GM13976 (cell line): Measurements from ENCODE around the gene MED10.

Experiments
- DNase-seq: peaks from one replicate; pipeline ENCODE4 v3.0.0; 2012; ENCODE audit warnings: low spot score
- in situ Hi-C: fragments of 300-500 bp; cut with MboI; formaldehyde crosslinking; loops from one replicate; pipeline ENCODE4 v1.12.0; 2022; ENCODE audit warnings: low sequenced_read_pairs, mixed read lengths, inconsistent platforms; ENCODE audit not compliant: unreplicated experiment
- TF ChIP-seq, protein P1 (sequence below): IDR thresholded peaks from 2 replicates; pipeline ENCODE4 v1.5.1; 2012; ENCODE audit warnings: borderline replicate concordance, mild to moderate bottlenecking; ENCODE audit not compliant: insufficient read depth; ENCODE audit errors: extremely low read depth, missing control alignments, control extremely low read depth

MED10 gene

GRCh38 chr5:6347165-6347564 lies 31.2 kb downstream of the MED10 start:
- TF ChIP-seq, protein P1, sequence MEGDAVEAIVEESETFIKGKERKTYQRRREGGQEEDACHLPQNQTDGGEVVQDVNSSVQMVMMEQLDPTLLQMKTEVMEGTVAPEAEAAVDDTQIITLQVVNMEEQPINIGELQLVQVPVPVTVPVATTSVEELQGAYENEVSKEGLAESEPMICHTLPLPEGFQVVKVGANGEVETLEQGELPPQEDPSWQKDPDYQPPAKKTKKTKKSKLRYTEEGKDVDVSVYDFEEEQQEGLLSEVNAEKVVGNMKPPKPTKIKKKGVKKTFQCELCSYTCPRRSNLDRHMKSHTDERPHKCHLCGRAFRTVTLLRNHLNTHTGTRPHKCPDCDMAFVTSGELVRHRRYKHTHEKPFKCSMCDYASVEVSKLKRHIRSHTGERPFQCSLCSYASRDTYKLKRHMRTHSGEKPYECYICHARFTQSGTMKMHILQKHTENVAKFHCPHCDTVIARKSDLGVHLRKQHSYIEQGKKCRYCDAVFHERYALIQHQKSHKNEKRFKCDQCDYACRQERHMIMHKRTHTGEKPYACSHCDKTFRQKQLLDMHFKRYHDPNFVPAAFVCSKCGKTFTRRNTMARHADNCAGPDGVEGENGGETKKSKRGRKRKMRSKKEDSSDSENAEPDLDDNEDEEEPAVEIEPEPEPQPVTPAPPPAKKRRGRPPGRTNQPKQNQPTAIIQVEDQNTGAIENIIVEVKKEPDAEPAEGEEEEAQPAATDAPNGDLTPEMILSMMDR = no peak
- in situ Hi-C loops = no loop called here
- no peak for DNase-seq

GRCh38 chr5:6344593-6344989 lies 33.8 kb downstream of the MED10 start:
- TF ChIP-seq, protein P1 = no peak
- DNase-seq = no peak
- in situ Hi-C loops = no loop called here

GRCh38 chr5:6343951-6344592 lies 34.3 kb downstream of the MED10 start:
- TF ChIP-seq, protein P1 = no peak
- in situ Hi-C loops = no loop called here
- DNase-seq = no peak

DNA sequence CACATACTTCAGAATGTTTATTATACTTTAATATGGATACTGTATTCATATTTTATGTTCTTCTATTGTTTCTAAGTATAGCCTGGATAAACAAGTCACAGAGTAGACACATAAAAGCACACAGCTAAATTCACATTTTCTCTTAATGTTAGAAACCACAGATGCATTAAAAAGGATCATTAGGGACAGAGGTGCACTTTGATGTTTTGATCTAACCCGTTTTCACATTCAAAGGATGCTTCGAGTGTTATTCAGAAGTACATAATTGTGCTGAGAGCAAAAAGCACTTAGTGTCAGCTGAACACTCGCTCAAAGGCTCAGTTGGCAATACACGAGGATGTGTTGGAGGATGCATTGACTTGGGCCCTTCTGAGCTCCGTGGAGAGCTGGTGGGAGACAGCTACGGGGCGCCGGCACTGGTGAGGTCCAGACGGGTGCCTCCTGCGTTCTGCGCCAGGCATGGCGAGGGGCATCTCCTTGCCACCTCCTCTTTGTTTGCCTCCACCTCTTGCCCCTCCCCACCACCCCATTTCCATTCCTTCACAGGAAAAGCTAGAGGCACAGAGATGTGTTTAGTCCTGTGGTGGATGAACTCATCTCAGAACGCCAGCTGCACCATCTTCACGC lies 35.5 kb downstream of the MED10 start:
- TF ChIP-seq, protein P1 = no peak
- DNase-seq = no peak
- in situ Hi-C loops = no loop called here

DNA sequence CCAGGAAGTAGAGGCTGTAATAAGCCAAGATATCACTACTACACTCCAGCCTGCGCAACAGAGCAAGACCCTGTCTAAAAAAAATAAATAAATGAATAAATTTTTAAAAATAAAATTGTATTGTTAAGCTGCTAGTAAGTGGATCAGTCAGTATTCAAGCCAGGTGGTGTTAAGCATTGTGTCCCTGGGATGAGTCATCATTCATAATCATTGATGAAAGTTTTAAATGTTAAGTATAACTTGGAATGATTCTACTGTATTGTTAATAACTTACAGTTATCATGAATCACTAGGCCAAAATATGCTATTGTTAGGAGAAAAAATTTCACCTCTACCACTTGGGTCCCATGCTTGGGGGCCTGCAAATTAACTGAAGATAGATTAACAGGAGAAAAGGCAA lies 38.2 kb downstream of the MED10 start:
- TF ChIP-seq, protein P1 = no peak
- DNase-seq = no peak
- in situ Hi-C loops = no loop called here

DNA sequence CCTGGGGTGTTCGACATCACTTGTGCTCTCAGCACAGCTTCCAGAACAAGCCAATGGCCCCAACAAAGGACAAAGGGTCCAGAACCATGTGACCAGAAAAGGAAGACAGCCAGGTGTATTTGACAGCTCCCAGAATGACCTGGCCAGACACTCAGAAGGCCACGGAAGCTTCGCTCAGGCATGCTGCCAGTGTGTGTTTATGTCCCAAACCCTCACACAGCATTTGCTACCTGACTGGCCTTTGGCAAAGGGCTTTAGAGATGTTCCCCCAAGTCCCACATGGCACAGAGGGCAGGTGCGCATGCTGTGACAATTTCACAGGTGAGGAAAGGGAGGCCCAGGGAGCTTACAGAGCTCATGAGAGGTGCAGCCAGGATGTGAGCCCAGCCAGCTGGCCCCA lies 39.5 kb downstream of the MED10 start:
- TF ChIP-seq, protein P1 = no peak
- DNase-seq = no peak
- in situ Hi-C loops = no loop called here

- DNase-seq = no peak
- in situ Hi-C loops = no loop called here
- TF ChIP-seq, protein P1 = no peak
These were observed 40.2 kb downstream of the MED10 start for GRCh38 chr5:6338135-6338534.
